Thyroid gland (tissue), 4 donors: Measurements from ENCODE around the gene PSMG4. TPM values are rescaled to one million over a fixed set of nuclear protein-coding genes. Genes with fewer than 3 reads are reported as not detected.

Experiments used
- DNase-seq, 2 donors: peaks; one replicate each; pipeline ENCODE4 v3.0.0-alpha.2; 2019
- H3K27ac ChIP-seq, 3 donors: fragments of 200-600 bp; sonication (generic); 1 replicate in 2 of 3; 2 replicates in 1 of 3; pipeline ENCODE4 v1.5.1; 2016 to 2019; ENCODE audit warnings: mild to moderate bottlenecking in 1 of 3, moderate library complexity in 1 of 3
- H3K27me3 ChIP-seq: fragments of 200-600 bp; sonication (generic); one replicate; pipeline ENCODE4 v1.5.1; 2019
- H3K36me3 ChIP-seq, 2 donors: fragments of 200-600 bp; sonication (generic); one replicate each; pipeline ENCODE4 v1.5.1; 2016 to 2019
- H3K4me1 ChIP-seq, 2 donors: fragments of 200-600 bp; sonication (generic); one replicate each; pipeline ENCODE4 v1.5.1; 2017 to 2019
- H3K4me3 ChIP-seq, 3 donors: fragments of 200-600 bp; sonication (generic); replicated peaks in 1 of 3; 1 replicate in 2 of 3; 2 replicates in 1 of 3; pipeline ENCODE4 v1.5.1; 2016; ENCODE audit warnings: mild to moderate bottlenecking in 1 of 3
- H3K9me3 ChIP-seq: fragments of 200-600 bp; sonication (generic); one replicate; pipeline ENCODE4 v1.5.1; 2017
- POLR2A ChIP-seq, 2 donors: fragments of 450-650 bp; IDR thresholded peaks; one replicate each; pipeline ENCODE4 v1.6.1; 2017; ENCODE audit warnings: antibody characterized with exemption in 2 of 2, mild to moderate bottlenecking in 2 of 2, moderate library complexity in 1 of 2
- WGBS, 2 donors: methylation state at CpG; one replicate each; pipeline ENCODE4 v1.1.5; 2017; 5-methylcytosine and 5-hydroxymethylcytosine counted together
- intact Hi-C: fragments of 100-400 bp; cut with DNase I; formaldehyde crosslinking; loops from one replicate; pipeline ENCODE4 v1.15.1; 2023
- total RNA-seq, 4 donors: library from RNA; depleted of rRNA; stranded (reverse); fragments of >200 nt; gene quantifications; one replicate each; pipeline ENCODE4 v1.2.3, GENCODE V29; 2016
- TF ChIP-seq, protein P1 (sequence below), 6 experiments: fragments of 200-600 bp in 3 of 6; fragments of 450-650 bp in 3 of 6; sonication (generic) in 3 of 6; IDR thresholded peaks; one replicate each; pipeline ENCODE4 v1.5.1; 2016 to 2019; ENCODE audit warnings: antibody characterized with exemption in 6 of 6, mild to moderate bottlenecking in 2 of 6, inconsistent platforms in 1 of 6, moderate library complexity in 1 of 6

The PSMG4 gene
- total RNA-seq, 4 donors from 2014 or later, result 19.6 to 41.8 (median 34.4) TPM

DNA sequence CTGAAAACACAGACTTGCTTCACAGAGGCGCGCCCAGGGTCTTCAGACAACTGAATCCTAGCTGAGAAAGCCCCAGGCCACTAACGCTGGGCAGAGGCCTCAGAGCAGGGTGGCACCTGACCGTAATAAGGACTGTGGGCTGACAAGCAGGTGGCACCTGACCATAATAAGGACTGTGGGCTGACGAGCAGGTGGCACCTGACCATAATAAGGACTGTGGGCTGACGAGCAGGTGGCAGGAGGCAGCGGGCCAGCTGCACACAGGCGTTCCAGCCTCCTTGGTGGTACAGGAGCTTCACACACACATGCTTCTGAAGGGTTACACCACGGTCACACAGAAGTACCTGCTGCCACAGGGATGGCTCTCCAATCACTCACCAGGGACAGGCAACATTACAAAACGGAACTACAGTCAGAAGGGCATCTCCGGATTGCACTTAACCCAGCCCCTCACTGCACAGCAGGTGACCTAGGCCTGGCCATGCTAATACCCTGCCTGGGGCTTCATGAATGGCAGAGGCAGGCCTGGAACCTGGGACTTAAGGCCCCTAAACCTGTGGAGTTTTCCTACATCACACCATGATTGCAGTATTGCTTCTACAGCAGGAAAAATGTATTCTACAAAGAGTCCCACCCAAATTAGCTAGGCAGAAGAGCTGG lies 50.8 kb downstream of the PSMG4 start:
- Histone ChIP-seq H3K36me3 (no peaks in the 10 kb centered on the region), H3K9me3 (no peaks in the 10 kb centered on the region), H3K27me3 (no peaks in the 10 kb centered on the region), H3K27ac (no peak overlapping the region), H3K4me1 (peaks cover 0 to 5% of the 10 kb centered on the region in 2 donors), H3K4me3 (no peak overlapping the region)
- no peak for TF ChIP-seq POLR2A (IDR thresholded peaks at IDR 0.05)
- TF ChIP-seq, protein P1, sequence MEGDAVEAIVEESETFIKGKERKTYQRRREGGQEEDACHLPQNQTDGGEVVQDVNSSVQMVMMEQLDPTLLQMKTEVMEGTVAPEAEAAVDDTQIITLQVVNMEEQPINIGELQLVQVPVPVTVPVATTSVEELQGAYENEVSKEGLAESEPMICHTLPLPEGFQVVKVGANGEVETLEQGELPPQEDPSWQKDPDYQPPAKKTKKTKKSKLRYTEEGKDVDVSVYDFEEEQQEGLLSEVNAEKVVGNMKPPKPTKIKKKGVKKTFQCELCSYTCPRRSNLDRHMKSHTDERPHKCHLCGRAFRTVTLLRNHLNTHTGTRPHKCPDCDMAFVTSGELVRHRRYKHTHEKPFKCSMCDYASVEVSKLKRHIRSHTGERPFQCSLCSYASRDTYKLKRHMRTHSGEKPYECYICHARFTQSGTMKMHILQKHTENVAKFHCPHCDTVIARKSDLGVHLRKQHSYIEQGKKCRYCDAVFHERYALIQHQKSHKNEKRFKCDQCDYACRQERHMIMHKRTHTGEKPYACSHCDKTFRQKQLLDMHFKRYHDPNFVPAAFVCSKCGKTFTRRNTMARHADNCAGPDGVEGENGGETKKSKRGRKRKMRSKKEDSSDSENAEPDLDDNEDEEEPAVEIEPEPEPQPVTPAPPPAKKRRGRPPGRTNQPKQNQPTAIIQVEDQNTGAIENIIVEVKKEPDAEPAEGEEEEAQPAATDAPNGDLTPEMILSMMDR (IDR thresholded peaks at IDR 0.05), result no peak
- intact Hi-C loops, result no loop called here
- 81 to 91% methylated on average over 9 to 11 of the region's 11 CpGs for WGBS, 2 donors
- no peak for DNase-seq

- no peak for TF ChIP-seq POLR2A (IDR thresholded peaks at IDR 0.05)
- TF ChIP-seq, protein P1 (IDR thresholded peaks at IDR 0.05), result no peak
- intact Hi-C loops, result no loop called here
- Histone ChIP-seq H3K27ac (no peak overlapping the region), H3K9me3 (no peaks in the 10 kb centered on the region), H3K27me3 (no peaks in the 10 kb centered on the region), H3K4me1 (peaks cover 0 to 5% of the 10 kb centered on the region in 2 donors), H3K36me3 (no peaks in the 10 kb centered on the region), H3K4me3 (no peak overlapping the region)
- 84 to 85% methylated on average over 6 of the region's 6 CpGs for WGBS, 2 donors
- DNase-seq, result no peak
Observed at GRCh38 chr6:3310051-3310448, 51.3 kb downstream of the PSMG4 start.

- intact Hi-C loops, result no loop called here
- H3K9me3 ChIP-seq, result no peaks in the 10 kb centered on the region
- TF ChIP-seq, protein P1 (IDR thresholded peaks at IDR 0.05), result no peak
- TF ChIP-seq POLR2A (IDR thresholded peaks at IDR 0.05), result no peak
- H3K36me3 ChIP-seq, result no peaks in the 10 kb centered on the region
- H3K4me1 ChIP-seq, result peaks cover 0 to 5% of the 10 kb centered on the region in 2 donors
- H3K27me3 ChIP-seq, result no peaks in the 10 kb centered on the region
- 91 to 92% methylated on average over 9 of the region's 9 CpGs for WGBS, 2 donors
- DNase-seq, result no peak
- H3K4me3 ChIP-seq, result no peak overlapping the region
- H3K27ac ChIP-seq, result no peak overlapping the region
Observed at GRCh38 chr6:3310703-3311102, 52.0 kb downstream of the PSMG4 start.

DNA sequence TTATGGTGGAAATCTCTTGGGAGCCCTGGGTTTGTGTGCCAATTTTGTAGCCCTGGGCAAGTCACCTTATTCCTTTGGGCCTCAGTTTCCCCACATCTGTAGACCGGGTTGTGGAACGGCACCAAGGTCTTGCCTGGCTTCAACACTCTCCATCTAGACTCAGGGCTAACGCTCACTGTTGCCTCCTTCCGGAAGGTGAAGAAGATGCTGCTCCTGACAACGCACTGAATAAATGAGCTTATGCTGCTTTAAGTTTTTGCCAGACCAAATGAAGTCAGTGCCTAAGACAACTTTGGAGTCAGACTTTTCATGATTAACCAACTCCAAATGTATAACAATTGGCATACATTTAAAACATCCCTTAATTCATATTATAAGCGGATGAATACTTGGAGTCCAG lies 53.1 kb downstream of the PSMG4 start:
- no peak overlapping the region for H3K27ac ChIP-seq
- intact Hi-C loops, result no loop called here
- no peak for DNase-seq

More for the DNA sequence above, 53.1 kb downstream of the PSMG4 start:
- WGBS, 2 donors, result 92 to 93% methylated on average over 6 of the region's 6 CpGs
- Histone ChIP-seq H3K4me3 (no peak overlapping the region), H3K27me3 (no peaks in the 10 kb centered on the region), H3K36me3 (no peaks in the 10 kb centered on the region), H3K4me1 (peaks cover 0 to 5% of the 10 kb centered on the region in 2 donors), H3K9me3 (no peaks in the 10 kb centered on the region)
- no peak for TF ChIP-seq POLR2A (IDR thresholded peaks at IDR 0.05)
- TF ChIP-seq, protein P1 (IDR thresholded peaks at IDR 0.05), result no peak
